ENCODE results near the gene GRID2.

Gene GRID2

DNA sequence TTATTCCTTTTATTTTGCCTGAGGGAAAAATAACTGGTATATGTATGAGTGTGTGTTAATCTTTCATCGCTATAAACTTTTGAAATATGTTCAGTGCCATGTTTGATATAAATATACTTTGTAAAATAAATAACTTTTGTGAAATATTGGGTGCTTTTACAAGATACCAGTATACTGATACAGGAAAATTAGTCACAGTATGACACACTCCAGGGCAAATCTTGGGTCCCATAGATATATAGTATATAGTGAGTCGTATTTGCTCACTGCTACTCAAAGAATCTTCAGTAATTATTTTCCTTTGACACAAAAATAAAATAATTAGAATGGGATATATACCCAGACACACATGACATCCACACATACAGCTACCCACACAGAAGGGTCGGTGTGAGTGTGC, 472.3 kb downstream of the GRID2 start:
- in situ Hi-C loops (cut with MboI; ENCODE audit: low sequenced_read_pairs, unreplicated experiment), result no loop called here
- DNase-seq (ENCODE audit: low spot score), result no peak
- TF ChIP-seq, protein P1, sequence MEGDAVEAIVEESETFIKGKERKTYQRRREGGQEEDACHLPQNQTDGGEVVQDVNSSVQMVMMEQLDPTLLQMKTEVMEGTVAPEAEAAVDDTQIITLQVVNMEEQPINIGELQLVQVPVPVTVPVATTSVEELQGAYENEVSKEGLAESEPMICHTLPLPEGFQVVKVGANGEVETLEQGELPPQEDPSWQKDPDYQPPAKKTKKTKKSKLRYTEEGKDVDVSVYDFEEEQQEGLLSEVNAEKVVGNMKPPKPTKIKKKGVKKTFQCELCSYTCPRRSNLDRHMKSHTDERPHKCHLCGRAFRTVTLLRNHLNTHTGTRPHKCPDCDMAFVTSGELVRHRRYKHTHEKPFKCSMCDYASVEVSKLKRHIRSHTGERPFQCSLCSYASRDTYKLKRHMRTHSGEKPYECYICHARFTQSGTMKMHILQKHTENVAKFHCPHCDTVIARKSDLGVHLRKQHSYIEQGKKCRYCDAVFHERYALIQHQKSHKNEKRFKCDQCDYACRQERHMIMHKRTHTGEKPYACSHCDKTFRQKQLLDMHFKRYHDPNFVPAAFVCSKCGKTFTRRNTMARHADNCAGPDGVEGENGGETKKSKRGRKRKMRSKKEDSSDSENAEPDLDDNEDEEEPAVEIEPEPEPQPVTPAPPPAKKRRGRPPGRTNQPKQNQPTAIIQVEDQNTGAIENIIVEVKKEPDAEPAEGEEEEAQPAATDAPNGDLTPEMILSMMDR (IDR thresholded peaks at IDR 0.05; ENCODE audit: borderline replicate concordance, control extremely low read depth, extremely low read depth, insufficient read depth, missing control alignments), result no peak

DNA sequence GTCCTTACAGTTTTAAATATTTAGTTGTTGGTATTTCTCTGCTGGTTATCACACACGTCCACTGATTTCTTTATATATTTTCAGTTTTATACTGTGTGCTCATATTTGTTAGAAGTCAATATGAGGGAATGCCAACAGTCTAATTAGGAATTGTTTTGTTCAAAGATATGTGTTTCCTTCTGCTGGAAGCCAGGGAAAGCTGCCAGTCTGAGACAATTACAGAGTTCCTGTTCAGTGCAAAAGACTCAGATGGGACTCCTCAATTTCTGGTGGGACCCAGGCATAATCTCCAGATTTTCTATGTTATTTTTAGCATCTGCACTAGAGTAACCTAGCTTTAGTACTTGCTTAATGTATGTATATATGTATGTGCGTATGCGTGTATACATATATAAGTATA, 486.0 kb downstream of the GRID2 start:
- TF ChIP-seq, protein P1 (IDR thresholded peaks at IDR 0.05; ENCODE audit: borderline replicate concordance, control extremely low read depth, extremely low read depth, insufficient read depth, missing control alignments), result no peak

DNA sequence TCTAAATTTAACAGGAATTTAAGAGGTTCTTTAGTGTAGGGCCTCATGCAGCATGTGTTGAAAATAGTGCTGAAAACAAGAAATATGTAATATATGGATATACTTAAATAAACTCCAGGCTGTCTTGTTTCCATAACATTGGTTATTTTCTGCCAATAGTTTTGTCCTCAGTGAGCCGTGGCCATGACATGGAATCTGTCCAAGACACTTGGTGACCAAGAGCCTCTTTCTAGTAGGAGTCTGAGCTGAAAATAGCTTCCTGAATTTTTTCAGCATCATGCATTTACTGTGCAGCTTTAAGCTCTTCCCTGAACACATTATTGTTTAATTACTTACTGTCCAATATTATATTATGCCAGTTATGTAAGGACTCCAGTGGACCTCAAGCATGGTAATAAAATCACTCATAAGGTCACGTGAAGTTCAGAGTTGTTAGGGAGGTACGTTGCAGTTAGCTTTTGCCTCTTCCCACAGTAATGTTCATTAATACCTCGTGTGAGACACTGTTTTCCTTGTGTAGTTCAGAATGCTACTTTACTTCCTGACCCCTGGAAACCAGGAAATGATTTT, 488.2 kb downstream of the GRID2 start:
- in situ Hi-C loops (cut with MboI; ENCODE audit: low sequenced_read_pairs, unreplicated experiment), result no loop called here
- no peak for DNase-seq (ENCODE audit: low spot score)

More for the DNA sequence above, 486.0 kb downstream of the GRID2 start:
- in situ Hi-C loops (cut with MboI; ENCODE audit: low sequenced_read_pairs, unreplicated experiment), result no loop called here
- DNase-seq (ENCODE audit: low spot score), result no peak

DNA sequence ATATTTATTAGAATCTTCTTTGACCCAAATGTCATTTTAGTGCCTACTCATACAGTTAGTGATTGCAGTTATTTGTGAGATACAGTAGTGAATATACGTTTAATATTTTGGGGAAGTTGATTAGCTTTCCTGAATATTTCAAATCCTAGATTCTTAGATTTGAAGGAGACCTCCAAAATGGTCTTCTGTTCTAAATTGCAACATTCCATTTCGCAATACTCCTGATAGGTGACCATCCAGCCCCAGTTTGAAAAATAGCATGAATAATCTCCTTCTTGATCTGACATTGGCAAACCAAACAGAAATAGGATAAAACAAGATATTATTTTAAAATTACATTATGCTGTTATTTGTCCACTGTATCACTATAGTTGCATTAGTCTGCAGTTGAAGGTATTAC, 505.6 kb downstream of the GRID2 start:
- TF ChIP-seq, protein P1 (IDR thresholded peaks at IDR 0.05; ENCODE audit: borderline replicate concordance, control extremely low read depth, extremely low read depth, insufficient read depth, missing control alignments), result no peak
- in situ Hi-C loops (cut with MboI; ENCODE audit: low sequenced_read_pairs, unreplicated experiment), result no loop called here
- no peak for DNase-seq (ENCODE audit: low spot score)

More for the DNA sequence above, 488.2 kb downstream of the GRID2 start:
- TF ChIP-seq, protein P1 (IDR thresholded peaks at IDR 0.05; ENCODE audit: borderline replicate concordance, control extremely low read depth, extremely low read depth, insufficient read depth, missing control alignments), result no peak

DNA sequence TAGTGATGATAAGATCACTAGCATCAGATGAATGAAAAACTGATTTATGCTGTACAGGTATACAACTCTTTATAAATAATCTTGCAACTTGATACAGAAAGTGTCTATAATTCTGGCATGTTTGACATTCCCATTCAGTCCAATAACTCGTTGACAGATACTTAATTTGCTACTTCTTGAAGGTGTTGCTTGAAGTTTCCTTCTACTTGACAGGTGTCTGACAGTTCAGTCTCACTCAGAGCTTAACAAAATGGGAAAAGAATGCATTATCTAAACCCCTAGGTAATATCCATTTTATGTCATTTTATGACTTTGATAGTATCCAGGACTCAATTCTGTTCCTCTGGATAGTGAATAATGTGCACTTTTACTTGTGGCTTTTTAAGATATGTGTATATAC, 508.9 kb downstream of the GRID2 start:
- in situ Hi-C loops (cut with MboI; ENCODE audit: low sequenced_read_pairs, unreplicated experiment), result no loop called here
- DNase-seq (ENCODE audit: low spot score), result no peak
- TF ChIP-seq, protein P1 (IDR thresholded peaks at IDR 0.05; ENCODE audit: borderline replicate concordance, control extremely low read depth, extremely low read depth, insufficient read depth, missing control alignments), result no peak

DNA sequence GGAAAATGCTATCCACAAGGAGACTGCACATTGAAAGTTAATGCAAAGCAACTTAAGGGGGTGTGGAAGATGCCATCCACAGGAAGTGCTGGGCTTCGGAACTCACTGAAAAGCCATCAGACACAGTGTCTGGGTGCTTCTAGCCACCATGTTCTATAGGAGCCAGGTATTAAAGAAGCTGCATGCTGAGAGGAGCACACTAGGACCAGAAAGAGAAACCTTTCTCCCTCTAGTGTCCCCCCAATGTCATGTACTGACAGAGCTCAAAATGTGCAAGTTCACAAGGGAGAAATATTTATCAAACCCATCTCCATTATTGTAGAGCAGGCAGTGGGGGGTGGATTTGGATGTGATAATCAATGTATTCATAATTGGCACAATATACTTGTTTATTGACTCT, 510.9 kb downstream of the GRID2 start:
- DNase-seq (ENCODE audit: low spot score), result no peak
- in situ Hi-C loops (cut with MboI; ENCODE audit: low sequenced_read_pairs, unreplicated experiment), result no loop called here
- TF ChIP-seq, protein P1 (IDR thresholded peaks at IDR 0.05; ENCODE audit: borderline replicate concordance, control extremely low read depth, extremely low read depth, insufficient read depth, missing control alignments), result no peak
